Sciatic nerve (tissue), 1 donor: ENCODE results near the gene RABEP1. TPM values are rescaled to one million over a fixed set of nuclear protein-coding genes. Genes with fewer than 3 reads are reported as not detected.

Source experiments
- total RNA-seq: library from RNA; stranded (reverse); fragmentation: NEBNext Ultra II Directional; extraction: Animal tissue kit (Norgen Biotek cat#: 25700); gene quantifications from one replicate; pipeline ENCODE4 v1.2.1, GENCODE V29; 2021
- donor health status: DM: no; HTN: no; CAD: no.

The RABEP1 gene
- total RNA-seq, 1 donor from 2014 or later: 49.1 TPM

Other genes with a start within 250 kb of the RABEP1 start
- gene SLC52A1, start 246.9 kb upstream of the RABEP1 start, total RNA-seq: not detected
- 6.6 TPM for gene ZFP3, start 203.8 kb upstream of the RABEP1 start, total RNA-seq
- gene ZNF232, start 170.4 kb upstream of the RABEP1 start, total RNA-seq: 10.0 TPM
- 0.31 TPM for gene USP6, start 166.3 kb upstream of the RABEP1 start, total RNA-seq
- gene ZNF594, start 90.4 kb upstream of the RABEP1 start, total RNA-seq: 16.5 TPM
- 4.9 TPM for gene SCIMP, start 47.4 kb upstream of the RABEP1 start, total RNA-seq
- gene NUP88, start 137.4 kb downstream of the RABEP1 start, total RNA-seq: 55.8 TPM
- 32.5 TPM for gene RPAIN, start 137.9 kb downstream of the RABEP1 start, total RNA-seq
- 46.6 TPM for gene C1QBP, start 156.9 kb downstream of the RABEP1 start, total RNA-seq
- 11.1 TPM for gene DHX33, start 186.7 kb downstream of the RABEP1 start, total RNA-seq
- gene DERL2, start 203.9 kb downstream of the RABEP1 start, total RNA-seq: 55.1 TPM
- gene MIS12, start 204.3 kb downstream of the RABEP1 start, total RNA-seq: 15.0 TPM